Endothelial cell of umbilical vein (primary cell): ENCODE measurements around the gene STAB1. TPM values are rescaled to one million over a fixed set of nuclear protein-coding genes. Genes with fewer than 3 reads are reported as not detected.
A peak's percentile ranks its signal among the peaks of the same experiment; 100 is the strongest.

Experiments
- BruUV-seq: library from RNA; stranded (reverse); fragments of 400-500 nt; replicated peaks from 2 replicates; lab custom pipeline; 2021; lab: Mats Ljungman, UMichigan
- CTCF ChIA-PET: fragments of 300-600, 350-600 bp; sonication (Branson Sonifier 250); formaldehyde crosslinking; loops from one replicate; lab custom pipeline; 2021; ENCODE audit warnings: antibody characterized with exemption, inconsistent platforms; lab: Charles Lee
- POLR2A ChIA-PET: fragments of 300-600, 350-600 bp; sonication (Branson Sonifier 250); formaldehyde crosslinking; loops from one replicate; lab custom pipeline; 2021; ENCODE audit warnings: antibody characterized with exemption, inconsistent platforms; lab: Charles Lee
- DNase-seq: peaks from one replicate; pipeline ENCODE4 v3.0.0-alpha.2; 2011; ENCODE audit warnings: low read depth, low spot score
- FAIRE-seq: peaks from 2 replicates; lab custom pipeline; 2011; peaks lifted over from hg19 to GRCh38; lab: Jason Lieb, UNC
- H2AFZ ChIP-seq: 2 replicates; pipeline ENCODE4 v1.6.0; 2012; ENCODE audit warnings: low read depth, low read length, control low read depth, inconsistent platforms
- H3K27ac ChIP-seq: 2 replicates; pipeline ENCODE4 v1.5.1; 2011; ENCODE audit warnings: low read depth, mild to moderate bottlenecking, control low read depth, low read length, moderate library complexity; ENCODE audit not compliant: insufficient read depth
- H3K27me3 ChIP-seq, 2 experiments: 2 replicates each; pipeline versions ENCODE4 v1.6.0 to v1.6.1; 2011; ENCODE audit warnings: low read length in 2 of 2, mixed read lengths in 1 of 2; ENCODE audit not compliant: control insufficient read depth in 2 of 2, insufficient read depth in 2 of 2
- H3K36me3 ChIP-seq, 2 experiments: 2 replicates in 1 of 2; 3 replicates in 1 of 2; pipeline ENCODE4 v1.5.1; 2011; ENCODE audit warnings: low read length in 2 of 2, mild to moderate bottlenecking in 1 of 2, moderate library complexity in 1 of 2; ENCODE audit not compliant: control insufficient read depth in 2 of 2, insufficient read depth in 2 of 2; ENCODE audit errors: extremely low read depth in 1 of 2
- H3K4me1 ChIP-seq: 3 replicates; pipeline ENCODE4 v1.5.1; 2011; ENCODE audit warnings: mild to moderate bottlenecking, low read length; ENCODE audit not compliant: control insufficient read depth, insufficient read depth; ENCODE audit errors: extremely low read depth
- H3K4me2 ChIP-seq: 2 replicates; pipeline ENCODE4 v1.6.1; 2011; ENCODE audit warnings: low read length, control low read depth, mixed read lengths; ENCODE audit not compliant: insufficient read depth
- H3K4me3 ChIP-seq, 3 experiments: fragments of 200-600 bp in 1 of 3; sonication (generic), shearing (Covaris generic) in 1 of 3; replicated peaks in 1 of 3; 2 replicates each; pipeline ENCODE4 v1.5.1; 2011 to 2016; ENCODE audit warnings: control low read depth in 3 of 3, low read length in 3 of 3, mild to moderate bottlenecking in 2 of 3, inconsistent platforms in 1 of 3, low read depth in 1 of 3, moderate library complexity in 1 of 3; ENCODE audit not compliant: insufficient read depth in 1 of 3
- H3K79me2 ChIP-seq: 2 replicates; pipeline ENCODE4 v1.6.0; 2012; ENCODE audit warnings: low read length, inconsistent platforms; ENCODE audit not compliant: control insufficient read depth, insufficient read depth
- H3K9ac ChIP-seq: replicated peaks from 2 replicates; pipeline ENCODE3; 2011; ENCODE audit warnings: low read length, control low read depth; ENCODE audit not compliant: insufficient read depth; ENCODE audit errors: extremely low read depth
- H3K9me1 ChIP-seq: replicated peaks from 3 replicates; pipeline ENCODE4 v1.6.0; 2011; ENCODE audit warnings: mild to moderate bottlenecking, low read length; ENCODE audit not compliant: control insufficient read depth, insufficient read depth; ENCODE audit errors: extremely low read depth
- H3K9me3 ChIP-seq: replicated peaks from 2 replicates; pipeline ENCODE4 v1.5.1; 2012; ENCODE audit warnings: low read length, inconsistent platforms; ENCODE audit not compliant: control insufficient read depth, insufficient read depth
- H4K20me1 ChIP-seq: replicated peaks from 2 replicates; pipeline ENCODE3; 2011; ENCODE audit warnings: mild to moderate bottlenecking, low read length; ENCODE audit not compliant: control insufficient read depth, insufficient read depth; ENCODE audit errors: extremely low read depth
- EZH2 ChIP-seq: IDR thresholded peaks from 2 replicates; pipeline ENCODE4 v1.6.1; 2012; ENCODE audit warnings: borderline replicate concordance, low read depth, mild to moderate bottlenecking, moderate library complexity, low read length, inconsistent platforms; ENCODE audit not compliant: severe bottlenecking
- MYC ChIP-seq: IDR thresholded peaks from one replicate; pipeline ENCODE4 v1.6.1; 2011; ENCODE audit warnings: mild to moderate bottlenecking, low read depth, low read length
- POLR2A ChIP-seq: IDR thresholded peaks from 2 replicates; pipeline ENCODE4 v1.6.1; 2012; ENCODE audit warnings: low read depth, mild to moderate bottlenecking, control low read depth, low read length
- POLR2AphosphoS5 ChIP-seq: IDR thresholded peaks from 2 replicates; pipeline ENCODE4 v1.6.1; 2012; ENCODE audit warnings: low read depth, mild to moderate bottlenecking, control low read depth, low read length, moderate library complexity; ENCODE audit not compliant: insufficient read depth
- dilution Hi-C: fragments of 300-500 bp; cut with MboI; formaldehyde crosslinking; loops from one replicate; pipeline ENCODE4 v1.15.0; 2019; ENCODE audit warnings: low sequenced_read_pairs; ENCODE audit not compliant: extremely low pct_ligation_motif_present
- intact Hi-C: fragments of 100-400 bp; cut with micrococcal nuclease; formaldehyde crosslinking; loops from one replicate; pipeline ENCODE4 v1.10.0; 2022
- polyA plus RNA-seq, 4 experiments: library from polyadenylated mRNA; depleted of rRNA in 3 of 4; stranded (reverse) in 3 of 4; unstranded in 1 of 4; fragments of >200 nt; gene quantifications; 2 replicates each; pipeline versions ENCODE4 v1.2.1 to v1.2.3, GENCODE V29; 2011 to 2012; ENCODE audit warnings: missing spikeins in 1 of 4
- total RNA-seq: library from RNA; stranded (reverse); gene quantifications from 2 replicates; pipeline ENCODE4 v1.2.3, GENCODE V29; 2021
- TF ChIP-seq, protein P1 (sequence below), 2 donors: IDR thresholded peaks; 1 replicate in 1 of 2; 2 replicates in 1 of 2; pipeline ENCODE4 v1.5.1; 2011; ENCODE audit warnings: low read length in 2 of 2, mild to moderate bottlenecking in 2 of 2, moderate library complexity in 2 of 2, control low read depth in 1 of 2, inconsistent platforms in 1 of 2, low read depth in 1 of 2; ENCODE audit not compliant: insufficient read depth in 1 of 2; ENCODE audit errors: extremely low read depth in 1 of 2

The STAB1 gene
- total and polyA plus RNA-seq, 2 donors (not counting 3 experiments of a cell fraction or from before 2014, with no cell fraction given), result 369 TPM

DNA sequence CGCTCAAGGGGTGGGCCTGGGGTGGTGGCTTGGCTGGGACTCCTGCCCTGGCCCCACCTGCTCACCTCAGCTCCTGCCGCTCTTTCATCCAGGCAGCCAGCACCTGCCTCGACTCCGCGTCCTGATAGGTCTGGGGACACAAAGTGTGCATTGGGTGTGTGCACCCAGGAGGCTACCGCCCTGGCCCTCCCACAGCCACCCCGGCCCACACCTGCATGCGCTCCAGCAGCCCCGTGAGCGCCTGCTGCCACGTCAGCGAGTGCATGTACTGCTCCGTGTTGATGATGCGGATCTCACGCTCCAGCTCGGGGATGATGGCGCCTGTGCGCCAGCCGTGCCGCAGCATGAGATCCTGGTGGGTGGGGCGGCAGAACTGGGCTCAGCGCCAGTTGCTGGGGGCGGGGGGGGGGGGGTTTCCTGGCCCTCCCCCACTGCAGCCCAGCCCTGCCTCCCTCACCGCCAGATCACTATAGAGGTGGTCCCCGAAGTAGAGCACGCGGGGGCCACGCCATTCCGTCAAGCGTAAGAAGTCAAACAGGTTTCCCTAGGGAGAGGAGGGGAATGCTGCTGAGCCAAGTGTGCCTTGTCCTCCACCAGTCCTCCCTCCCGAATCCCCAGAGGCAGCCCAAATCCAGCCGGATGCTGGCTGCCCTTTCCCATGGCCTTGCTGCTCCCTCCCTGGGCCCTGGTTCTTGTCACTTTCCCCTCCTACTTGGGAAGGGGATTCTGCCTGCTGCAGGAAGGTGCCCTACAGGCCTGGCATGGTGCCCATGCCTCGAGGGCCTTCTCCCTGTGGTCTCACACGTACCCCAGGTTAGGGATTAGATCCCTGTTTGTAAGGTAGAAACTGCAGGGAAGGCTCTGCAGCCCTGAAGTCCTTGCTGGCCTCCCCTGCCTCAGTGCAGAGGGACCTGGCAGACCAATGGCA lies 29.9 kb downstream of the STAB1 start:
- H3K27ac ChIP-seq, result peak overlapping the region; percentile 7
- no peak for TF ChIP-seq MYC
- TF ChIP-seq POLR2AphosphoS5, result peak; percentile 35
- TF ChIP-seq POLR2A, result peak; percentile 57
- peaks cover 7% of the 10 kb centered on the region for H3K79me2 ChIP-seq
- H3K9me1 ChIP-seq, result no peaks in the 10 kb centered on the region
- FAIRE-seq, result no peak
- H4K20me1 ChIP-seq, result no peaks in the 10 kb centered on the region
- H3K27me3 ChIP-seq, result no peaks in the 10 kb centered on the region
- peak; percentile 40 for DNase-seq
- H3K9me3 ChIP-seq, result no peaks in the 10 kb centered on the region
- peaks cover 10% of the 10 kb centered on the region for H3K4me1 ChIP-seq
- H3K36me3 ChIP-seq, result peaks cover 22 to 71% of the 10 kb centered on the region in 2 experiments
- CTCF ChIA-PET, result interaction anchor here (1.1 to 1.4 kb wide), 3 partner anchors 11 to 55 kb away, joined by 3 to 6 read pairs (median 3); partner anchors contain the start of gene UQCC5
- intact Hi-C loops (no loop called here), dilution Hi-C loops (no loop called here)
- H3K4me3 ChIP-seq, result no peak overlapping the region
- H3K4me2 ChIP-seq, result no peak overlapping the region
- H2AFZ ChIP-seq, result no peak overlapping the region
- BruUV-seq, result no TSS peak
- H3K9ac ChIP-seq, result no peak overlapping the region
- POLR2A ChIA-PET, result interaction anchor here (0.6 to 1.4 kb wide), 3 partner anchors 13 to 604 kb away, joined by 3 read pairs; no protein-coding TSS in a partner anchor

DNA sequence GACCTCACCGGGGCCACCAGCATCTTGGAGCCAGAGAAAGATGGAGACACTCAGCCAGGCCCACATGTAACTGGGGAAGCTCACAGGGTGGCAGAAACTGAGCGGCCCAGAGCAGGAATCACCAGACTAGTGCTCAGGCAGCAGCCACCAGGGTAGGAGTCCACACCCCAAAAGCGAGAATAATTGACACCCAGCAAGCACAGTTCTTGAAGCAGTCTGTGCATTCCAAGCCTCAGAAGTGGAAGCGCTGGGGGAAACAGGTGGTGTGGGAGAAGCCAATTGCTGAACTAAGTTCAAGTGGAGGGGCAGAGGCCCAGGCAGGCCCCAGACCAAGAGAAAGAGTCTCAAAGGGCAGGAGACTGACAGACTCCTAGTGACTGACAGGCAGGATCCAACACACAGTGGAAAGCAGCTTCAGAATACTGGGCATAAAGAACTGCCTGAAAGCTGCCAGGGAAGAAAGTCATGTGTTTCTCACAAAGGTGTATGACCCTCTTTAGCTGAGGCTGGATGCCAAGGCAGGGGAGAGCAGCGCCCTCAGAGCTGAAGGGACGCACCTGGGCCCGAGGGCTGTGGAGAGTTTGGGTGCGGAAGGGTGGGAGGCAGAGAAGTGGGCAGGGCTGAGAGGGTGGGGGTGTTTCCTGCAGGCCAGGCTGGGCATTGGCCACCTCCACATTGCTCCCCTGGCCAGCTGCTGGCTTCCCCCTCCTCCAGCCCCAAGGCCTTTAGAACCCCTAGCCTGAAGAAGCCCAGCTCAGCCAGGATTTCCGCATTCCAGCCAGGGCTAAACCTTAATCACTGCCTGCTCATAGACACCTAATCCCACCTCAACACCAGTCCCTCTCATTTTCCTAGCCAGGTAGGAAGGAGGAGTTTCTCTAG lies 30.8 kb downstream of the STAB1 start:
- CTCF ChIA-PET, result interaction anchor here (1.1 to 1.5 kb wide), 5 partner anchors 10 to 55 kb away, joined by 3 to 6 read pairs (median 3); partner anchors contain the start of gene UQCC5
- peaks cover 19 to 62% of the 10 kb centered on the region in 2 experiments for H3K36me3 ChIP-seq
- dilution Hi-C loops (no loop called here), intact Hi-C loops (loop anchor here (1.0 kb wide), 1 partner anchor 35 kb away; no protein-coding TSS in a partner anchor)
- no peak overlapping the region for H3K4me3 ChIP-seq
- no peak overlapping the region for H2AFZ ChIP-seq
- H3K9me1 ChIP-seq, result no peaks in the 10 kb centered on the region
- H3K9ac ChIP-seq, result no peak overlapping the region
- DNase-seq (no peak), FAIRE-seq (peak; percentile 55)
- no peak overlapping the region for H3K4me2 ChIP-seq
- no peaks in the 10 kb centered on the region for H3K27me3 ChIP-seq
- BruUV-seq, result no TSS peak
- H3K4me1 ChIP-seq, result peaks cover 19% of the 10 kb centered on the region
- no peak for TF ChIP-seq MYC
- TF ChIP-seq POLR2A, result peak; percentile 68
- TF ChIP-seq POLR2AphosphoS5, result peak; percentile 8
- TF ChIP-seq EZH2, result no peak
- TF ChIP-seq, protein P1, sequence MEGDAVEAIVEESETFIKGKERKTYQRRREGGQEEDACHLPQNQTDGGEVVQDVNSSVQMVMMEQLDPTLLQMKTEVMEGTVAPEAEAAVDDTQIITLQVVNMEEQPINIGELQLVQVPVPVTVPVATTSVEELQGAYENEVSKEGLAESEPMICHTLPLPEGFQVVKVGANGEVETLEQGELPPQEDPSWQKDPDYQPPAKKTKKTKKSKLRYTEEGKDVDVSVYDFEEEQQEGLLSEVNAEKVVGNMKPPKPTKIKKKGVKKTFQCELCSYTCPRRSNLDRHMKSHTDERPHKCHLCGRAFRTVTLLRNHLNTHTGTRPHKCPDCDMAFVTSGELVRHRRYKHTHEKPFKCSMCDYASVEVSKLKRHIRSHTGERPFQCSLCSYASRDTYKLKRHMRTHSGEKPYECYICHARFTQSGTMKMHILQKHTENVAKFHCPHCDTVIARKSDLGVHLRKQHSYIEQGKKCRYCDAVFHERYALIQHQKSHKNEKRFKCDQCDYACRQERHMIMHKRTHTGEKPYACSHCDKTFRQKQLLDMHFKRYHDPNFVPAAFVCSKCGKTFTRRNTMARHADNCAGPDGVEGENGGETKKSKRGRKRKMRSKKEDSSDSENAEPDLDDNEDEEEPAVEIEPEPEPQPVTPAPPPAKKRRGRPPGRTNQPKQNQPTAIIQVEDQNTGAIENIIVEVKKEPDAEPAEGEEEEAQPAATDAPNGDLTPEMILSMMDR (IDR thresholded peaks at IDR 0.05; ENCODE audit: extremely low read depth in 1 of 2, insufficient read depth in 1 of 2, low read depth in 1 of 2, low read length in 2 of 2), result no peak
- H3K27ac ChIP-seq, result no peak overlapping the region
- H3K79me2 ChIP-seq, result peaks cover 16% of the 10 kb centered on the region
- H3K9me3 ChIP-seq, result no peaks in the 10 kb centered on the region
- no peaks in the 10 kb centered on the region for H4K20me1 ChIP-seq
- POLR2A ChIA-PET, result interaction anchor here (1.4 kb wide), 1 partner anchor 17 kb away, joined by 3 read pairs; no protein-coding TSS in a partner anchor
